GM18511 (cell line): ENCODE results near the gene NKAIN2.
"Not testable (repeated sequence)": the region's sequence is repeated elsewhere in the genome, so short reads cannot be mapped to it uniquely, and the experiment has no call there.

Experiments used
- ATAC-seq: cut with Tn5 transposase; IDR thresholded peaks from one replicate; pipeline ENCODE4 v1.9.1; 2021; ENCODE audit warnings: mild to moderate bottlenecking, moderate library complexity; ENCODE audit not compliant: unreplicated experiment

Gene NKAIN2

GRCh38 chr6:124167249-124167648 is 363.6 kb downstream of the NKAIN2 start:
- ATAC-seq, result not testable (repeated sequence)

- ATAC-seq, result no peak
Measured at GRCh38 chr6:124190256-124190655, 386.6 kb downstream of the NKAIN2 start.

GRCh38 chr6:124193132-124193531 is 389.5 kb downstream of the NKAIN2 start:
- ATAC-seq, result no peak

GRCh38 chr6:124197148-124197547 is 393.5 kb downstream of the NKAIN2 start:
- ATAC-seq, result no peak

- no peak for ATAC-seq
Measured at GRCh38 chr6:124199286-124199685, 395.6 kb downstream of the NKAIN2 start.

GRCh38 chr6:124200661-124201060 is 397.0 kb downstream of the NKAIN2 start:
- ATAC-seq, result no peak

- ATAC-seq, result no peak
Measured at GRCh38 chr6:124203101-124203811, 399.6 kb downstream of the NKAIN2 start.

- ATAC-seq, result no peak
Measured at GRCh38 chr6:124203812-124204167, 400.1 kb downstream of the NKAIN2 start.

GRCh38 chr6:124205921-124206320 is 402.3 kb downstream of the NKAIN2 start:
- no peak for ATAC-seq

GRCh38 chr6:124223611-124224345 is 420.1 kb downstream of the NKAIN2 start:
- no peak for ATAC-seq

- no peak for ATAC-seq
Measured at GRCh38 chr6:124226396-124226795, 422.7 kb downstream of the NKAIN2 start.

- no peak for ATAC-seq
Measured at GRCh38 chr6:124233221-124233620, 429.6 kb downstream of the NKAIN2 start.

- no peak for ATAC-seq
Measured at GRCh38 chr6:124234801-124235200, 431.1 kb downstream of the NKAIN2 start.

- ATAC-seq, result no peak
Measured at GRCh38 chr6:124237911-124238310, 434.2 kb downstream of the NKAIN2 start.

GRCh38 chr6:124238408-124238807 is 434.7 kb downstream of the NKAIN2 start:
- ATAC-seq, result not testable (repeated sequence)

GRCh38 chr6:124254941-124255685 is 451.4 kb downstream of the NKAIN2 start:
- ATAC-seq, result no peak

GRCh38 chr6:124260337-124260736 is 456.7 kb downstream of the NKAIN2 start:
- ATAC-seq, result no peak

GRCh38 chr6:124269733-124270132 is 466.1 kb downstream of the NKAIN2 start:
- no peak for ATAC-seq

- ATAC-seq, result no peak
Measured at GRCh38 chr6:124273701-124274100, 470.0 kb downstream of the NKAIN2 start.

- ATAC-seq, result no peak
Measured at GRCh38 chr6:124282541-124282940, 478.9 kb downstream of the NKAIN2 start.

GRCh38 chr6:124283486-124283885 is 479.8 kb downstream of the NKAIN2 start:
- no peak for ATAC-seq

GRCh38 chr6:124285146-124285545 is 481.5 kb downstream of the NKAIN2 start:
- no peak for ATAC-seq
